Fibroblast of lung (primary cell): ENCODE data around the gene LARP4B. TPM values are rescaled to one million over a fixed set of nuclear protein-coding genes. Genes with fewer than 3 reads are reported as not detected.
A peak's percentile ranks its signal among the peaks of the same experiment; 100 is the strongest.

Experiments
- DNase-seq, 2 donors: peaks; one replicate each; pipeline versions ENCODE4 v3.0.0 to v3.0.0-alpha.2; 2010; ENCODE audit warnings: low read depth in 2 of 2
- H2AFZ ChIP-seq: 2 replicates; pipeline ENCODE4 v1.5.1; 2012; ENCODE audit warnings: low read length, control low read depth, inconsistent platforms
- H3K27ac ChIP-seq: 2 replicates; pipeline ENCODE4 v1.5.1; 2011; ENCODE audit warnings: low read length, control low read depth; ENCODE audit not compliant: insufficient read depth
- H3K27me3 ChIP-seq: 2 replicates; pipeline ENCODE4 v1.5.1; 2011; ENCODE audit warnings: mild to moderate bottlenecking, low read length; ENCODE audit not compliant: control insufficient read depth, insufficient read depth
- H3K36me3 ChIP-seq: 2 replicates; pipeline ENCODE4 v1.5.1; 2011; ENCODE audit warnings: low read length; ENCODE audit not compliant: control insufficient read depth, insufficient read depth
- H3K4me1 ChIP-seq: 2 replicates; pipeline ENCODE4 v1.5.1; 2011; ENCODE audit warnings: low read length; ENCODE audit not compliant: control insufficient read depth, insufficient read depth; ENCODE audit errors: extremely low read depth
- H3K4me2 ChIP-seq: 2 replicates; pipeline ENCODE4 v1.5.1; 2011; ENCODE audit warnings: low read length, control low read depth; ENCODE audit not compliant: insufficient read depth; ENCODE audit errors: extremely low read depth
- H3K4me3 ChIP-seq, 4 experiments: fragments of 200-600 bp in 1 of 4; sonication (generic) in 1 of 4; replicated peaks in 1 of 4; 2 replicates each; pipeline ENCODE4 v1.5.1; 2011 to 2016; ENCODE audit warnings: low read length in 4 of 4, low read depth in 3 of 4, mild to moderate bottlenecking in 3 of 4, control low read depth in 2 of 4, inconsistent platforms in 1 of 4, mixed read lengths in 1 of 4; ENCODE audit not compliant: insufficient read depth in 1 of 4; ENCODE audit errors: control extremely low read depth in 1 of 4
- H3K79me2 ChIP-seq: 2 replicates; pipeline ENCODE4 v1.5.1; 2012; ENCODE audit warnings: mild to moderate bottlenecking, low read length, inconsistent platforms; ENCODE audit not compliant: control insufficient read depth, insufficient read depth
- H3K9ac ChIP-seq: 2 replicates; pipeline ENCODE4 v1.5.1; 2011; ENCODE audit warnings: mild to moderate bottlenecking, low read length, control low read depth; ENCODE audit not compliant: insufficient read depth
- H3K9me3 ChIP-seq: 2 replicates; pipeline ENCODE4 v1.5.1; 2012; ENCODE audit warnings: low read depth, low read length; ENCODE audit not compliant: control insufficient read depth, insufficient read depth
- H4K20me1 ChIP-seq: 2 replicates; pipeline ENCODE4 v1.5.1; 2011; ENCODE audit warnings: low read length; ENCODE audit not compliant: control insufficient read depth, insufficient read depth; ENCODE audit errors: extremely low read depth
- CTCF ChIP-seq, 2 donors: IDR thresholded peaks in 1 of 2; conservative IDR thresholded peaks in 1 of 2; 1 replicate in 1 of 2; 2 replicates in 1 of 2; pipeline ENCODE4 v1.5.1; 2011 to 2012; ENCODE audit warnings: low read length in 2 of 2, control low read depth in 1 of 2, inconsistent platforms in 1 of 2, low read depth in 1 of 2, mild to moderate bottlenecking in 1 of 2
- EZH2 ChIP-seq: IDR thresholded peaks from 2 replicates; pipeline ENCODE4 v1.5.1; 2012; ENCODE audit warnings: low read length, control low read depth, mild to moderate bottlenecking; ENCODE audit errors: missing control alignments
- polyA plus RNA-seq, 2 donors: library from polyadenylated mRNA; depleted of rRNA in 1 of 2; stranded (reverse) in 1 of 2; unstranded in 1 of 2; fragments of >200 nt; gene quantifications; 2 replicates each; pipeline ENCODE4 v1.2.1, GENCODE V29; 2011 to 2012; ENCODE audit warnings: missing spikeins in 1 of 2
- total RNA-seq: library from RNA; depleted of rRNA; stranded (reverse); fragments of >200 nt; gene quantifications from 2 replicates; pipeline ENCODE4 v1.2.1, GENCODE V29; 2014

LARP4B gene
- total and polyA plus RNA-seq, 2 donors (not counting 1 experiment from before 2014, with no cell fraction given), result 25.4 to 38.6 TPM

GRCh38 chr10:839550-840205 is 91.8 kb downstream of the LARP4B start:
- DNase-seq, result peak in 1 of 2 donors; percentile 45
- H3K36me3 ChIP-seq, result peaks cover 13% of the 10 kb centered on the region

GRCh38 chr10:836782-837181 is 94.7 kb downstream of the LARP4B start:
- H2AFZ ChIP-seq, result no peak overlapping the region
- no peaks in the 10 kb centered on the region for H3K4me1 ChIP-seq
- no peak overlapping the region for H3K4me3 ChIP-seq
- peaks cover 9% of the 10 kb centered on the region for H3K36me3 ChIP-seq
- peak in 1 of 2 donors; percentile 11 for DNase-seq
- no peaks in the 10 kb centered on the region for H4K20me1 ChIP-seq
- H3K79me2 ChIP-seq, result peaks cover 17% of the 10 kb centered on the region
- TF ChIP-seq EZH2, result no peak
- no peak for TF ChIP-seq CTCF (conservative IDR thresholded peaks at IDR 0.05 in 1 of 2, IDR thresholded peaks at IDR 0.05 in 1 of 2; ENCODE audit: low read depth in 1 of 2, low read length in 2 of 2)
- H3K27ac ChIP-seq, result no peak overlapping the region
- no peaks in the 10 kb centered on the region for H3K27me3 ChIP-seq
- no peak overlapping the region for H3K9ac ChIP-seq
- H3K4me2 ChIP-seq, result no peak overlapping the region
- no peaks in the 10 kb centered on the region for H3K9me3 ChIP-seq

More at GRCh38 chr10:839550-840205, 91.8 kb downstream of the LARP4B start:
- H3K4me3 ChIP-seq, result no peak overlapping the region
- H3K4me1 ChIP-seq, result no peaks in the 10 kb centered on the region
- H3K9me3 ChIP-seq, result no peaks in the 10 kb centered on the region
- peaks cover 17% of the 10 kb centered on the region for H3K79me2 ChIP-seq
- TF ChIP-seq EZH2 (no peak), CTCF (conservative IDR thresholded peaks at IDR 0.05 in 1 of 2, IDR thresholded peaks at IDR 0.05 in 1 of 2; ENCODE audit: low read depth in 1 of 2, low read length in 2 of 2) (no peak)
- H2AFZ ChIP-seq, result no peak overlapping the region
- H3K27ac ChIP-seq, result no peak overlapping the region
- H3K27me3 ChIP-seq, result no peaks in the 10 kb centered on the region
- no peak overlapping the region for H3K4me2 ChIP-seq
- no peak overlapping the region for H3K9ac ChIP-seq
- no peaks in the 10 kb centered on the region for H4K20me1 ChIP-seq

GRCh38 chr10:834493-834892 is 97.0 kb downstream of the LARP4B start:
- no peaks in the 10 kb centered on the region for H4K20me1 ChIP-seq
- no peak overlapping the region for H3K9ac ChIP-seq
- H3K9me3 ChIP-seq, result no peaks in the 10 kb centered on the region
- TF ChIP-seq EZH2 (no peak), CTCF (conservative IDR thresholded peaks at IDR 0.05 in 1 of 2, IDR thresholded peaks at IDR 0.05 in 1 of 2; ENCODE audit: low read depth in 1 of 2, low read length in 2 of 2) (no peak)
- H3K27me3 ChIP-seq, result no peaks in the 10 kb centered on the region
- no peak overlapping the region for H3K4me2 ChIP-seq
- no peak overlapping the region for H2AFZ ChIP-seq
- no peak overlapping the region for H3K4me3 ChIP-seq
- no peak overlapping the region for H3K27ac ChIP-seq
- no peaks in the 10 kb centered on the region for H3K4me1 ChIP-seq
- H3K36me3 ChIP-seq, result peaks cover 3% of the 10 kb centered on the region
- no peak for DNase-seq
- H3K79me2 ChIP-seq, result peaks cover 12% of the 10 kb centered on the region
